GM10266 (cell line): Measurements from ENCODE around the gene ISX.

ENCODE experiments used
- DNase-seq: peaks from one replicate; pipeline ENCODE4 v3.0.0; 2012; ENCODE audit errors: extremely low spot score
- CTCF ChIP-seq: IDR thresholded peaks from 2 replicates; pipeline ENCODE4 v1.5.1; 2012; ENCODE audit warnings: mild to moderate bottlenecking, low read depth; ENCODE audit not compliant: control insufficient read depth, insufficient read depth; ENCODE audit errors: missing control alignments

ISX gene

GRCh38 chr22:35065796-35066218 is at the start of gene ISX:
Gene ISX (plus strand): TSS chr22:35066158. CDS start chr22:35067088, 930 bp downstream.
- TF ChIP-seq CTCF = no peak
- no peak for DNase-seq

- no peak for DNase-seq
- TF ChIP-seq CTCF = no peak
These were observed 49.0 kb upstream of the ISX start for GRCh38 chr22:35016909-35017308.

DNA sequence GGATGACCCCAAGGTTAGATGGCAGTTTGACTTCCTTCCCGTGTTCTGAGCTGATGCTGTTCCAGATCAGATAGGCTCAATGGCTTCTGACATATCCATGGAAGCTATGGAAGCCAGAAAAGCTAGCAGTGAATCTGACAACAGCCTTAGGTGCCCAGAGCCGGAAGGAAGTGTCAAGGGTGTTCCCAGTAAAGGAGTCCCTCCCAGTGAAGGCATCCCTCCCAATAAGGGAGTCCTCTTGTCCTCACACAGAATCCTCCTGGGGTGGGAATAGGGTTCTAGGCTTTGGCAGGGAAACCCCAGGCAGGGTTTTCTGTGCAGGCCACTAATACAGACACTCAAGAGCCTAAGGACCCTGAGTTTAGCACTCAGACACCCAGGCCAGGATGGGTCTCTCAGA is 47.0 kb upstream of the ISX start:
- TF ChIP-seq CTCF = no peak
- DNase-seq = no peak

- no peak for DNase-seq
- no peak for TF ChIP-seq CTCF
These were observed 45.4 kb upstream of the ISX start for GRCh38 chr22:35020517-35020916.

GRCh38 chr22:35021161-35021560 is 44.8 kb upstream of the ISX start:
- no peak for TF ChIP-seq CTCF
- no peak for DNase-seq

DNA sequence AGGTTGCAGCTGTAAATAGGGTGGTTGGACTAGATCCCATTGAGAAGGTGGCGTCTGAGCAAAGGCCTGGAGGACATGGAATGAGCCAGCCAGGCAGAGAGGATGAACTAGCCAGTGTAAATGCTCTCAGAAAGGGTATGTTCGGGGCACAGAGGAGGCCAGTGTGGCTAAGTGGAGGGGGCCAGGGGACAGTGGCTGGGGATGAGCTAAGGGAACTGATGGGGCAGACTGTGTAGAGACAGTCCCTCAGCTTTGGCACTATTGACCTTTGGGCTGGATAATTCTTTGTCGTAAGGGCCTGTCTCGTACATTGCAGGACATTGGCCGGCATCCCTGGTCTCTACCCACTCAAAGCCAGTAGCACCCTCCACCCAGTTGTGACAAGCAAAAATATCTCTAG is 43.7 kb upstream of the ISX start:
- TF ChIP-seq CTCF = no peak
- DNase-seq = no peak

DNA sequence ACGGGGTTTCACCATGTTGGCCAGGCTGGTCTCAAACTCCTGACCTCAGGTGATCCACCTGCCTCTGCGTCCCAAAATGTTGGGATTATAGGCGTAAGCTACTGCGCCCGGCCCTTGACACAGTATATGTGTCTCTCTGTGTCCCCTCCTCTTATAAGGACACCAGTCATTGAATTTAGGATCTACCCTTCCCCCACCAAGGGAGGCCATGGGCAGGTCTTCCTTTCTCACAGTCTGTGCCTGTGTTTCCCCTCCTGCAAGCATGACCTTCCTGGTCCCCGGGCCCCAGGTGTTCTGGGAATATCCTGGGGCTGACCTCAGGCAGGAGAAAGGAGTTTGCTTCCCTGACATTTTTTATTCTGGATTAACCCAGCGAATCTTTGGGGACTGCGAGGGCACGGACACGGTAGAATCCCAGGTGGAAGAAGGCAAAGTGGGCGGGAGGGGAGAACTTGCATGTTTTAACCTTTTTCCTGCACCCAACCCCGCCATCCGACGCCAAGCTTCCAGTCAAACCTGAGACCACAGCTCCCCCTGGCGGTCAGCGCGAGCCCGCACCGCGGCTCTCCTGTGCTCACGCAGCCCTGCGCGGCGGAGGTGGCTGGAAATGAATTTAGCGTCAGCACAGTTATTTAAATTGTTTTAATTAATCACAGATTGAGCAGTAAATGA is 42.1 kb upstream of the ISX start:
- peak; percentile 71 for DNase-seq
- peak; percentile 96 for TF ChIP-seq CTCF
